Tibial artery (tissue), 4 donors: ENCODE data around the gene ZDHHC12.

Experiments
- DNase-seq, 2 donors: peaks; one replicate each; pipeline ENCODE4 v3.0.0-alpha.2; 2019
- H3K27ac ChIP-seq, 2 donors: fragments of 200-600 bp; sonication (generic) in 1 of 2; 1 replicate in 1 of 2; 2 replicates in 1 of 2; pipeline ENCODE4 v1.5.1; 2018 to 2019; ENCODE audit warnings: mild to moderate bottlenecking in 1 of 2
- H3K27me3 ChIP-seq, 2 donors: fragments of 200-600 bp; sonication (generic) in 1 of 2; one replicate each; pipeline versions ENCODE4 v1.5.1 to v1.6.0; 2016 to 2019
- H3K36me3 ChIP-seq, 3 donors: fragments of 200-600 bp; sonication (generic) in 2 of 3; one replicate each; pipeline ENCODE4 v1.5.1; 2016 to 2019; ENCODE audit warnings: mild to moderate bottlenecking in 2 of 3
- H3K4me1 ChIP-seq, 4 donors: fragments of 200-600 bp; sonication (generic) in 2 of 4; 1 replicate in 3 of 4; 2 replicates in 1 of 4; pipeline ENCODE4 v1.5.1; 2016 to 2019
- H3K4me3 ChIP-seq, 2 donors: fragments of 200-600 bp; sonication (generic) in 1 of 2; 1 replicate in 1 of 2; 2 replicates in 1 of 2; pipeline ENCODE4 v1.5.1; 2018 to 2019; ENCODE audit warnings: mild to moderate bottlenecking in 2 of 2
- H3K9me3 ChIP-seq, 3 donors: fragments of 200-600 bp; sonication (generic) in 1 of 3; one replicate each; pipeline ENCODE4 v1.5.1; 2016 to 2019
- intact Hi-C: fragments of 100-400 bp; cut with DNase I; formaldehyde crosslinking; loops from one replicate; pipeline ENCODE4 v1.15.0; 2023; ENCODE audit warnings: low total_unique reads
- TF ChIP-seq, protein P1 (sequence below), 2 experiments: fragments of 200-600 bp in 1 of 2; fragments of 450-650 bp in 1 of 2; IDR thresholded peaks; one replicate each; pipeline ENCODE4 v1.5.1; 2017 to 2019; ENCODE audit warnings: antibody characterized with exemption in 2 of 2, mild to moderate bottlenecking in 1 of 2, moderate library complexity in 1 of 2

ZDHHC12 gene

DNA sequence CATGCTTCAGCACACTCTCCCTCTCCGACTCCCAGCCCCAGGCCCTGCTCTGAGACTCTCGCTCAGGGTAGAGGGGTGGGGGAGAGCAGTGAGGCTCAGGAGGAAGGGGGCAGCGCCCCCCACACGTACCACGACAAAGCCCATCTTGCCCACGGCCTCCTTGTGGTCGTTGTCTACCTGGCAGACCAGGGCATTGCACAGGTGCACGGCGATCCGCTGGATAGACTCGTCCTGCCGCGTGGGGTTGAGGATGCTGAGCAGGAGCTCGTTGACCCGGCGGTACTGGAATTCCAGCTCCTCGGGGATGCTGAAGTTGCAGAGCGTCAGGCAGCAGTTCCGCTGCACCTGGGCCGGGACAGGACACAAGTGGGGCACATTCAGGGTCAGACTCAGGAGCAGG is 18.5 kb upstream of the ZDHHC12 start:
- peaks cover 45 to 73% (median 53%) of the 10 kb centered on the region in 3 donors for H3K36me3 ChIP-seq
- intact Hi-C loops: no loop called here
- TF ChIP-seq, protein P1, sequence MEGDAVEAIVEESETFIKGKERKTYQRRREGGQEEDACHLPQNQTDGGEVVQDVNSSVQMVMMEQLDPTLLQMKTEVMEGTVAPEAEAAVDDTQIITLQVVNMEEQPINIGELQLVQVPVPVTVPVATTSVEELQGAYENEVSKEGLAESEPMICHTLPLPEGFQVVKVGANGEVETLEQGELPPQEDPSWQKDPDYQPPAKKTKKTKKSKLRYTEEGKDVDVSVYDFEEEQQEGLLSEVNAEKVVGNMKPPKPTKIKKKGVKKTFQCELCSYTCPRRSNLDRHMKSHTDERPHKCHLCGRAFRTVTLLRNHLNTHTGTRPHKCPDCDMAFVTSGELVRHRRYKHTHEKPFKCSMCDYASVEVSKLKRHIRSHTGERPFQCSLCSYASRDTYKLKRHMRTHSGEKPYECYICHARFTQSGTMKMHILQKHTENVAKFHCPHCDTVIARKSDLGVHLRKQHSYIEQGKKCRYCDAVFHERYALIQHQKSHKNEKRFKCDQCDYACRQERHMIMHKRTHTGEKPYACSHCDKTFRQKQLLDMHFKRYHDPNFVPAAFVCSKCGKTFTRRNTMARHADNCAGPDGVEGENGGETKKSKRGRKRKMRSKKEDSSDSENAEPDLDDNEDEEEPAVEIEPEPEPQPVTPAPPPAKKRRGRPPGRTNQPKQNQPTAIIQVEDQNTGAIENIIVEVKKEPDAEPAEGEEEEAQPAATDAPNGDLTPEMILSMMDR (IDR thresholded peaks at IDR 0.05): no peak

DNA sequence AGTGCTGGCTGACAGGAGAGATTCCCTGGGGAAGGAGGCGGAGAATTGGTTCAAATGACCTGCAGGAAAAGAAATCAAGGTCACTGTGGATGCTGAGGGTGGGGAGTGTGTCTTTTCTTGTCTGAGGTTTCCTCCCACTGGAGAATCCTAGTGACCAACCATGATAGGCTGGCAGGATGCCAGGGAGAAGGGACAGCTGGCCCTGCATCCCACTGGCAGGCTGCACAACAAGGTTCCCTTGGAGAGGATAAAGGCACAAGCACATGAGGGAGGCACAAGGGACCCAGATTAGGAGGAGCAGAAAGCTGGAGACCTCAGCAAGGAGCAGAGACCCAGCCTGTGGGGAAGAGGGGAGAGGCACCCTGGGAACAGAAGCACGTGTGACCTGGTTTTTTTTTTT is 11.4 kb upstream of the ZDHHC12 start:
- peaks cover 54 to 95% (median 63%) of the 10 kb centered on the region in 3 donors for H3K36me3 ChIP-seq
- H3K27me3 ChIP-seq: no peaks in the 10 kb centered on the region
- TF ChIP-seq, protein P1 (IDR thresholded peaks at IDR 0.05): no peak
- H3K4me1 ChIP-seq: no peaks in the 10 kb centered on the region
- DNase-seq: no peak
- no peak overlapping the region for H3K27ac ChIP-seq
- no peaks in the 10 kb centered on the region for H3K9me3 ChIP-seq
- intact Hi-C loops: loop anchor here (2.0 kb wide), 1 partner anchor 21 kb away; no protein-coding TSS in a partner anchor
- H3K4me3 ChIP-seq: no peak overlapping the region

More for the DNA sequence above, 18.5 kb upstream of the ZDHHC12 start:
- no peak for DNase-seq
- H3K4me1 ChIP-seq: no peaks in the 10 kb centered on the region
- no peaks in the 10 kb centered on the region for H3K27me3 ChIP-seq
- no peaks in the 10 kb centered on the region for H3K9me3 ChIP-seq
- no peak overlapping the region for H3K27ac ChIP-seq
- H3K4me3 ChIP-seq: no peak overlapping the region

DNA sequence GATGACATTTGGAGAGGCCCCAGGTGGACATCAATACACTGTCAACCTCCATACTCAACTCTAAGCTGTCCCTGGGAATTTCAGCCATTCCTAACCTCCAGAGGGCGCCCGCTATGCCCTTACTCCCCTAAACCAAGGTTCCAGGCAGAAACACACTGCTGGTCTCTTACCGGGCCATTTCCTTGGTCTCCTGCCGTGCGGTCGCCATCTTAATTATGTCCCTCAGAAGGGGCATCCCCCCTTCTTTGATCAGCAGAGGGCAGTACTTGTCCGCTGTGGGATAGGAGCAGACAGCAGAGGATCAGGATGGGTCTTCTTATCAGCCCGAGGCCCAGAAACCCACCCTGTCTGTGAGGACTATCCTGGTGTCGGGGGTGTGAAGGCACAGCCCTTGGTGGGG is 9.3 kb upstream of the ZDHHC12 start:
- no peak overlapping the region for H3K27ac ChIP-seq
- no peak overlapping the region for H3K4me3 ChIP-seq
- no peaks in the 10 kb centered on the region for H3K4me1 ChIP-seq
- no peaks in the 10 kb centered on the region for H3K27me3 ChIP-seq
- peak in 1 of 2 donors; percentile 54 for DNase-seq
- H3K36me3 ChIP-seq: peaks cover 35 to 83% (median 42%) of the 10 kb centered on the region in 3 donors
- TF ChIP-seq, protein P1 (IDR thresholded peaks at IDR 0.05): peak in 1 of 2 experiments; percentile 47
- intact Hi-C loops: no loop called here
- H3K9me3 ChIP-seq: no peaks in the 10 kb centered on the region

DNA sequence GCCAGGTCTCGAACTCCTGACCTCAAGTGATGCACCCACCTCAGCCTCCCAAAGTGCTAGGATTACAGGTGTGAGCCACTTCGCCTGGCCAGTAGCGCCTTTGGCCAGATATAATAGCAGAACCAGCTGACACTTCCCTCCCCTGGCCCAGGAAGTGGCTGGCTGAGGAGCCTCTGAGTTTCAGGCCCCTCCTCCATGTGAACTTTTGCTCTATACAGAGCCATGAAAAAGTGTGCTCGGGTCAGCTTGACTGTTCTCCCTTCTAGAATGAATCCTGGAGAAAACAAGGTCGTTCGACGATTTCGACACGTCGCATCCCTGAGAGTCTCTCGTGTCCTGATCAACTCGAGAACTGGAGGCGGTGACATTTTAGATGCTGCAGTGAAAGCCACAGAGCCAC is 8.6 kb upstream of the ZDHHC12 start:
- no peaks in the 10 kb centered on the region for H3K27me3 ChIP-seq
- H3K36me3 ChIP-seq: peaks cover 35 to 76% (median 42%) of the 10 kb centered on the region in 3 donors
- H3K27ac ChIP-seq: no peak overlapping the region
- DNase-seq: no peak
- intact Hi-C loops: no loop called here
- no peaks in the 10 kb centered on the region for H3K4me1 ChIP-seq
- TF ChIP-seq, protein P1 (IDR thresholded peaks at IDR 0.05): no peak
- H3K4me3 ChIP-seq: no peak overlapping the region
- H3K9me3 ChIP-seq: no peaks in the 10 kb centered on the region

DNA sequence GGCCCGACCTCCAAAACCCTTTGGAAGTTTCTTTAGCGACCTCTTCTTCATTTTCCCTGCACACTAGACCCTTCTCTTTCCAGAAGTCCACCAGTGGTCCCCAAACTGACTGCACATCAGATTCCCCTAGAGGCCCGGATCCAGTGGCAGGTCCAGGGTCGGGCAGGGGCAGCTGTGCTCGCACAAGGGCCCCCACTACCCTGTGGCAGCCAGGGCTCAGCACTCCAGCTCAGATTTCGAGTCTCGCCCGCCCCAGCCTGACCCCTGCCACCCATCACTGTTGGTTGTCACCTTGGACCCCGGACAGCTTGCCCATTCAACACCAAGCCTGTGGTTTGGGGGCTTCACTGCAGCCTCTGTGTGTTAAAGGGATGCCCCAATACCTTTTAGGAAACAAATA is 7.8 kb upstream of the ZDHHC12 start:
- DNase-seq: no peak
- H3K36me3 ChIP-seq: peaks cover 26 to 67% (median 35%) of the 10 kb centered on the region in 3 donors
- no peak overlapping the region for H3K27ac ChIP-seq
- no peaks in the 10 kb centered on the region for H3K27me3 ChIP-seq
- H3K9me3 ChIP-seq: no peaks in the 10 kb centered on the region
- intact Hi-C loops: no loop called here
- H3K4me3 ChIP-seq: no peak overlapping the region
- H3K4me1 ChIP-seq: no peaks in the 10 kb centered on the region
- TF ChIP-seq, protein P1 (IDR thresholded peaks at IDR 0.05): no peak

DNA sequence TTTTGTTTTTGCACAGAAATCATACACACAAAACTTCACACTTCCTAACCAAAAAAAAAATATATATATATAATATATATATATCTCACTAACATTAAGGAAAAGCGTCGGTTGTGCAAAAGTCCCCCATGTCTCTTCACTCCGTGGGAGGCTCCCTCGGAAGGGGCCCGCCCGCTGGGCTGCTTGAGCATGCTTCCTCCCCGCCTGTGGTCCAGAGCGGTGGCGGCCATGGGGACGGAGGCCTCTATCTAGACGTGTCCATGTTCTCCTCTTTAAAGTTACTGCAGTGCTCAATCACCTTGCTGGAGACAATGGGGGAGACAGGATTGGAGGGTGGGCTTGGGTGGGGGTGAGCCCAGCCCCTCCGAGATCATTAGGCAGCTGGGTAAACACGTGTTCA is 7.2 kb upstream of the ZDHHC12 start:
- peaks cover 23 to 61% (median 35%) of the 10 kb centered on the region in 3 donors for H3K36me3 ChIP-seq
- no peaks in the 10 kb centered on the region for H3K27me3 ChIP-seq
- no peak overlapping the region for H3K4me3 ChIP-seq
- no peak overlapping the region for H3K27ac ChIP-seq
- TF ChIP-seq, protein P1 (IDR thresholded peaks at IDR 0.05): no peak
- intact Hi-C loops: no loop called here
- DNase-seq: no peak
- H3K4me1 ChIP-seq: no peaks in the 10 kb centered on the region
- no peaks in the 10 kb centered on the region for H3K9me3 ChIP-seq
